GM21447 (cell line): ENCODE data around the gene POLR2A.
"Not testable (repeated sequence)": the region's sequence is repeated elsewhere in the genome, so short reads cannot be mapped to it uniquely, and the experiment has no call there.

Experiments used
- ATAC-seq: cut with Tn5 transposase; IDR thresholded peaks from one replicate; pipeline ENCODE4 v1.9.1; 2021; ENCODE audit not compliant: unreplicated experiment

The POLR2A gene

DNA sequence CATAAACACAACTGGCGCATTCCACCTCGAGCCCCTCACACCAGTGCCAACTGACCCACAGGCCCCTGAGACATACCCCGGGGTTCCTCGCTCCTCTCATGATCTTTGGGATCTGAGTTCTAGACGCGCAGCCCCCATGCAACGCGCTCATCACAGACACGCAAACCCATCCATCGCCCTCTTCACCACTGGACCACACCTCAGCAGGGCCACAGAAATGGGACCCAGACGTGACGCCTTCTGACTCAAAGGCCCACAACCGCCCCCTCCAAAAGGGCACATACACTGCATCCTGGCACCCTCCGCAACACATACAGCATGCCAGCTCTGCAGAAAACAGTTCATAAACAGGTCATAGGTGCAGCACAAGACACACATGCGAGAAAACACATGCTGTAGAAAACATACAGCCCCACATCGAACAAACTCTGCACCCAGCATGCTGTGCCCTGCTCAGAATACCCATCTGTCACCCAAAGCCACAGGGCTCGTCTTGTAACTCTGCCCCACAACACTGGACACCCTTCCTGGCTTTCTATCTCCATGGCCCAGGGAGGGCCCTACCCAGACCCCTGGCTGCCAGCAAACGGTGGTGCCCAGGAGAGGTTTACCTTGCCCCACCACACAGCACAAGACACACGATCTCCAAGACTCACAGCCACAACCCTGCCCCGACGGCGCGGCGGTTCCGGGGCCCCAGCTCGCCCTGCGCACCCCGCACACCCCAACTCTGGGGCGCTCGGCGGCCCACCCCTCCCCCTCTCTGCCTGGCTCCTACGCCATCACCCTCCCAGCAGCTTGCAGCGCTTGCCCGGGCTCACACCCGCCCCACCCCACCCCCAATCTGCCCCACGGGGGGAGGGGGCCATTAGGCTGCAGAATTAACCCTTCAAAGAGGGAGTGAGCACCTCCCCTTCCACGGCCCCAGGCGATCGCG is 5.6 kb upstream of the POLR2A start:
- ATAC-seq, result no peak

GRCh38 chr17:7479213-7480088 is 4.7 kb upstream of the POLR2A start, which contains the start of gene ZBTB4:
ZBTB4 (minus strand) TSS chr17:7479631; CDS start chr17:7466801, 12,830 bp downstream.
- no peak for ATAC-seq

GRCh38 chr17:7480089-7480384 is 4.1 kb upstream of the POLR2A start:
- ATAC-seq, result no peak

DNA sequence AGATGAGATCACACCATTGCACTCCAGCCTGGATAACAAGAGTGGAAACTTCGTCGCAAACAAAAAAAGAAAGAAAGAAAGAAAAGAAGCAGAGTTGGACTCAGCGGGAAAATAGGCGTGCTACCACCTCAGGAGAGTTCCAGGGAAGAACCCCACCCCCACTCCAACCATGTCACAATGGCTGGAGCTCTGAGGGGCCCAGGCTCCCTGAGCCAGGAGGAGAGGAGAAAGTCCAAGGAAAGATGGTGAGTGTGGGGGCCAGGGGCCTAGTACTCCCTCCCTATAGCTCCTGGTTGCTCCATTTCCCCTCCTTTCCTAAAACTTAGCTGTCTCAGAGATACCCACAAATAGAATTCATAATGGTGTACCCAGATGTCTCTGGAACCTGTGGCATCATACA is 2.9 kb upstream of the POLR2A start, which contains the start of gene SLC35G6:
TSS of gene SLC35G6 (plus strand) at position 172 of the 400 bp plus-strand sequence. CDS start at position 243, 71 bp downstream.
- ATAC-seq, result not testable (repeated sequence)

- not testable (repeated sequence) for ATAC-seq
Measured at GRCh38 chr17:7481842-7482741, 2.1 kb upstream of the POLR2A start.

DNA sequence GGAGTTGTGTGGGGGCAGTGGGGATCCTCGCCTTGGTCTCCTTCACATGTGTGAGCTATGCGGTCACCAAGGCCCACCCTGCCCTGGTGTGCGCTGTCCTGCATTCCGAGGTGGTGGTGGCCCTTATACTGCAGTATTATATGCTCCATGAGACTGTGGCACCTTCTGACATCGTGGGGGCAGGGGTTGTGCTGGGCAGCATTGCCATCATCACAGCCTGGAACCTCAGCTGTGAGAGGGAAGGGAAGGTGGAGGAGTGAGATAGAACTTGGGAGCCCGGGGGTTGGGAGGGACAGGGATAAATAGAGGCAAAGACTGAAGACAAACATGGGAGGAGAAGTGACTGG is 1.5 kb upstream of the POLR2A start:
- ATAC-seq, result not testable (repeated sequence)

DNA sequence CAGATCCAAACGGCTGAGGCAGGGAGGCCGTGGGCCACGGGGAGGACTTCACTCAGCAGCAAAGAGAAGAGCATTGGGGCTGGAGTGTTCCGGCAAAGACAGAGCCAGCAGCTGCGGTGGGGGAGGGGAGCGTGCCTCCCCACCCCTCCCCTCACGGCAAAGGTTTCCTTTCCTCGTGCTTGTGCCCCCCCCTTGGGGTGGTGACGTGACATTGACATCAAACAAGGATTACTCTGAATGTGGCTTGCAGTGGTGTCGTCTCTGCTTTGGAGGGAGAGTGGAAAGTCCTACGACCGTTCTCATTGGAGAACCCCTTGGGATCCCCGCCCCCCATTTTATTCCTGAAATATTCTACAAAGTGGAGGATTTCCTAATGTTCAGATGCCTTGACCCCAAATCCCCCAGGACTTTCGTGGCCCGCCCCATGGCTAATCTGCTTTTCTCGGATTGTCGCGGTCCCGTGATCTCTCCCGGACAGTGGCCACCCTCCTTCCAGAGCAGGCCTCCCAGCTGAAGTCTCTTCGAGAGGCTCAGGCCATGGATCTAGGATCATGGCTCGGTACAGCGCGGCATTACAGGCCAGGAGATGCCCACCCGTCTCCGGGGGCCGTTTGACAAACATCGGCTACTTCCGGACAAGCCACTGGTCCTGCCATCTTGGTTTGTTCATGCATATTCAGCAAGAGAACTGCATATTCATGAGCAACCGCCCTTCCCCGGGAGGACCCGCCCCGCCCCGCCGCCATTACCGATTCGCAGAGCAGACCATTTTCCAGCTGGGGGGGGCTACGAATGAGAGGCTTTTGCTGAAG is 705 bp upstream of the POLR2A start:
- peak; percentile 36 for ATAC-seq

- ATAC-seq, result no peak
Measured at GRCh38 chr17:7484919-7485377, 782 bp downstream of the POLR2A start.

- ATAC-seq, result no peak
Measured at GRCh38 chr17:7486181-7486580, 2.0 kb downstream of the POLR2A start.

GRCh38 chr17:7490144-7490543 is 6.0 kb downstream of the POLR2A start:
- ATAC-seq, result no peak

DNA sequence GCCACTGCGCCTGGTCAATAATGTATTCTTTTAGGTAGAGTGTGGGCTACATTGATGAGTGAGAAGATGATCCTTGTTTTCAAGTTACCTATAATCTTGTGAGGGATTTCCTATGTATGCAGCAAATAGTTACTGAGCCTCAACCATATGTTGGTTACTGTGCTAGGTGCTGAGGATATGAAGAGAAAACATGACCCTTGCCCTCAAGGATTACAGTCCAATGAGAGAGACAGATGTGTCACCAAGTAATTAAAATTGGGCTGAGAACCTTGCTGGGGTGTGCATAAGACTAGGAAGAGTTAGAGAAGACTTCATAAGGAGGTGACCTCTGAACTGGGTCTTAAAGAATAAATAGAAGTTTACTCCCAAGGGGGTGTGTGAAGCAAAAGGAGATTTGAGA is 7.4 kb downstream of the POLR2A start:
- no peak for ATAC-seq

DNA sequence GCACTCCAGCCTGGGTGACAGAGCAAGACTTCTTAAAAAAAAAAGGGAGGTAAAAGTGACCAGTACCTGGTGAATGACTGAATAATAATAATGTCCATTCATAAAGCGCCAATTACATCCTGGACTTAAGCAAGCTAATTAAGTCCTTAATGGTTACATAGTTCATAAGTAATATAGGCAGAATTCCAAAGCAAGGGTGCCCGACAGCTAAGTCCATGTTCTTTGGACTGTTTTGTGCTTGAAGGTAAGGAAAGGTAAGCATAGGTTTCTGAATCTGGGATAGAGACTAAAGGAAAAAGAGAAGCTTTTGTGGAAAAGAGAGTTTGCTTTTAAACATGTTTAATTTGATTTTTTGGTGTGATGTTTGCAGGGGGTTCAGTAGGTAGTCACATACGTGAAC is 9.8 kb downstream of the POLR2A start:
- ATAC-seq, result no peak

GRCh38 chr17:7495906-7496434 is 11.8 kb downstream of the POLR2A start:
- no peak for ATAC-seq

DNA sequence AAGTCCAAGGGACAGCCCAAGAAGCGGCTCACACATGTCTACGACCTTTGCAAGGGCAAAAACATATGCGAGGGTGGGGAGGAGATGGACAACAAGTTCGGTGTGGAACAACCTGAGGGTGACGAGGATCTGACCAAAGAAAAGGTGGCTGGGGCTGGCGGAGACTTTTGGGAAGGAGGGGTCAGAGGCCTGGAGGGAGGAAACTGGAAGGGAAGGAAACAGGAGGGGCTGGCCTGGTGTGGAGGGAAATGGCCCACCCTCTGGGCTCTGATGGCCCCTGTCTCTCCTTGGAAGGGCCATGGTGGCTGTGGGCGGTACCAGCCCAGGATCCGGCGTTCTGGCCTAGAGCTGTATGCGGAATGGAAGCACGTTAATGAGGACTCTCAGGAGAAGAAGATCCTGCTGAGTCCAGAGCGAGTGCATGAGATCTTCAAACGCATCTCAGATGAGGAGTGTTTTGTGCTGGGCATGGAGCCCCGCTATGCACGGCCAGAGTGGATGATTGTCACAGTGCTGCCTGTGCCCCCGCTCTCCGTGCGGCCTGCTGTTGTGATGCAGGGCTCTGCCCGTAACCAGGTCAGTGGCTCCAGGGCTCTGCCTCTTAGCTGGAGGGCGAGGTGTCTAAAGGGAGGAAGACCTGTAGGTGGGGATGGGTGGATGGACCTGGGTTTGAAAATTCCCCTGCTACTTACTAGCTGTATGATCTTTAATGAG is 12.5 kb downstream of the POLR2A start:
- ATAC-seq, result no peak

DNA sequence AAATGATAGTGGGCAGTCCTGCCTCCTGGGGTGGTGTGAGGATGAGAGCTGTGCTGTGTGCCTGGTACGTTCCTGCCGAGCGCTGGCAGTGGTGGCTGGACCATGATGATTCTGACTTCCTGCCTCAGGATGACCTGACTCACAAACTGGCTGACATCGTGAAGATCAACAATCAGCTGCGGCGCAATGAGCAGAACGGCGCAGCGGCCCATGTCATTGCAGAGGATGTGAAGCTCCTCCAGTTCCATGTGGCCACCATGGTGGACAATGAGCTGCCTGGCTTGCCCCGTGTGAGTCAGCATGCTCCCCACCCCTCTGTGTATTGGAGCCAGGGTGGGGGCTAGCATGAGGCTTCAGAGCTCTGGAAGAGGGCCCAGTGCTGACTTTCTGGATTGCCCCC is 13.1 kb downstream of the POLR2A start:
- no peak for ATAC-seq

DNA sequence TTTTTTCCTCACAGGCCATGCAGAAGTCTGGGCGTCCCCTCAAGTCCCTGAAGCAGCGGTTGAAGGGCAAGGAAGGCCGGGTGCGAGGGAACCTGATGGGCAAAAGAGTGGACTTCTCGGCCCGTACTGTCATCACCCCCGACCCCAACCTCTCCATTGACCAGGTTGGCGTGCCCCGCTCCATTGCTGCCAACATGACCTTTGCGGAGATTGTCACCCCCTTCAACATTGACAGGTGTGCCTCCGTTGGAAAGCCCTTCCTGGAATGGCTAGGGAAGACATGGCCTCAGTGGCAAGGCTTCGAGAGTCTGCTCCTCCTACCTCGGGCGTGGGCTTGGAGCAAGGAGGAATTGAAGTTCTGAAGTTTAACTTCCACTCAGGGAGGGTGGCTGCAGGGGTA is 13.5 kb downstream of the POLR2A start:
- no peak for ATAC-seq

- no peak for ATAC-seq
Measured at GRCh38 chr17:7499161-7499560, 15.0 kb downstream of the POLR2A start.

DNA sequence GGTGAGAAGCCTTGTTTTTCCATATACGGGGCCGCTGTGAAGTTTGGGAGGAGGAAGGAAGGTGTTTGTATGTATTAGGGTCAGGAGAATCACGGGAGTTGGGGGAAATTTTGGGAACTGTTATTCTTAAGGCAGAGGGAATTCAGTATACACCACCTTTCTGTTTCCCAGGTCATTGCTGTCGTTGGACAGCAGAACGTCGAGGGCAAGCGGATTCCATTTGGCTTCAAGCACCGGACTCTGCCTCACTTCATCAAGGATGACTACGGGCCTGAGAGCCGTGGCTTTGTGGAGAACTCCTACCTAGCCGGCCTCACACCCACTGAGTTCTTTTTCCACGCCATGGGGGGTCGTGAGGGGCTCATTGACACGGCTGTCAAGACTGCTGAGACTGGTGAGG is 17.6 kb downstream of the POLR2A start:
- no peak for ATAC-seq
